Large intestine (tissue), 3 donors: ENCODE results near the gene BIN2. TPM values are rescaled to one million over a fixed set of nuclear protein-coding genes. Genes with fewer than 3 reads are reported as not detected.

Experiments
- DNase-seq, 2 donors: peaks; one replicate each; pipeline versions ENCODE4 v3.0.0 to v3.0.0-alpha.2; 2013
- H3K27ac ChIP-seq: one replicate; pipeline ENCODE4 v1.5.1; 2013; ENCODE audit warnings: low read length
- H3K27me3 ChIP-seq: 2 replicates; pipeline ENCODE4 v1.6.1; 2013; ENCODE audit warnings: low read length; ENCODE audit not compliant: control insufficient read depth, insufficient read depth
- H3K36me3 ChIP-seq: 2 replicates; pipeline ENCODE4 v1.6.1; 2013; ENCODE audit warnings: low read length; ENCODE audit not compliant: control insufficient read depth, insufficient read depth
- H3K4me1 ChIP-seq: one replicate; pipeline ENCODE4 v1.6.1; 2013; ENCODE audit warnings: low read length; ENCODE audit not compliant: control insufficient read depth, insufficient read depth
- H3K4me3 ChIP-seq: one replicate; pipeline ENCODE4 v1.5.1; 2013; ENCODE audit warnings: low read length
- H3K9me3 ChIP-seq: one replicate; pipeline ENCODE4 v1.6.1; 2013; ENCODE audit warnings: mild to moderate bottlenecking, low read depth, low read length, moderate library complexity; ENCODE audit not compliant: control insufficient read depth
- WGBS: methylation state at CpG from one replicate; pipeline ENCODE4 v1.1.5; 2013; ENCODE audit warnings: low lambda C conversion rate; ENCODE audit not compliant: insufficient coverage; 5-methylcytosine and 5-hydroxymethylcytosine counted together
- polyA plus RNA-seq: library from polyadenylated mRNA; unstranded; fragments of 120-200 nt; gene quantifications from one replicate; pipeline ENCODE4 v1.2.1, GENCODE V29; 2013

BIN2 gene
- polyA plus RNA-seq, 1 donor = 7.0 TPM

DNA sequence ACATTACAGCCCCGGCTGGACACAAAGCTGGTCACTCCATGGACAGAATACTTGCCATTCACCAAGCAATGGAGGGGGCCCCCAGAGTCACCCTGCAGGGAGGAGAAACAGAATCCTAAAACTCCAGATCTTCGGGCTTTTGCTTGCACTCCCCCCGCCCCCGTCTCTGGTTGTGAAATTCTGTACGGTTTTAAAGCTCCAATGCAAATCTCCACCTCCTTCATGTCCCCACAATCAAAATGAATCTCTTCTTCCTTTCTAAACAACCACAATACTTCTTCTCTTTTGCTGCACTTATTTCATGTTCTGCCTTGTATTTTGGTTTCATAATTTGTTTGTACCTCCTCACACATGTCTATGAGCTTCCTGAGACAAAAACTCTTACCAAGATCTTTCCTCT lies 5.8 kb upstream of the BIN2 start:
- no CpG with 5 or more reads among the region's 5 CpGs for WGBS
- peaks cover 2% of the 10 kb centered on the region for H3K4me1 ChIP-seq
- H3K27ac ChIP-seq = no peak overlapping the region
- no peaks in the 10 kb centered on the region for H3K36me3 ChIP-seq
- no peak overlapping the region for H3K4me3 ChIP-seq
- H3K9me3 ChIP-seq = no peaks in the 10 kb centered on the region
- DNase-seq = no peak
- no peaks in the 10 kb centered on the region for H3K27me3 ChIP-seq

DNA sequence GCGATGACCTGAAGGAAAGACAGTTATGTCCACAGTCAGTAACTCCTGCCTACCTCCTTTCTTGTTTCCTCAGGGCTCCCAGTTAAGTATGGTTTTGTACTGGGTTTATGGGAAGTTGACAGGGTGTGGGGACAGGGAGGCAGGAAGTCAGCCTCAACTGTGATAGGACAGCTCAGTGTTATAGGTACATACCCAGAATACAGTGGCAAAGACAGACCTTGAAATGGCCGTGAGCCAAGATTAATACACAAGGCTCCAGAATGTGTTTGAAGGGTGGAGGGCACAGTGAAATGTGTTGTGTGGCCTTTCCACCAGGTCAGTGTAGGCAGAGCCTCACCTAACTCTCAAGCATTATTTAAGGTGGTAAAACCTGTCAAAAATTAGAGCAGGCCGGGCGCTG lies 4.6 kb upstream of the BIN2 start:
- DNase-seq = no peak
- Histone ChIP-seq H3K27me3 (no peaks in the 10 kb centered on the region), H3K4me3 (no peak overlapping the region), H3K4me1 (no peaks in the 10 kb centered on the region), H3K9me3 (no peaks in the 10 kb centered on the region), H3K27ac (no peak overlapping the region), H3K36me3 (no peaks in the 10 kb centered on the region)
- WGBS = no CpG with 5 or more reads among the region's 4 CpGs

DNA sequence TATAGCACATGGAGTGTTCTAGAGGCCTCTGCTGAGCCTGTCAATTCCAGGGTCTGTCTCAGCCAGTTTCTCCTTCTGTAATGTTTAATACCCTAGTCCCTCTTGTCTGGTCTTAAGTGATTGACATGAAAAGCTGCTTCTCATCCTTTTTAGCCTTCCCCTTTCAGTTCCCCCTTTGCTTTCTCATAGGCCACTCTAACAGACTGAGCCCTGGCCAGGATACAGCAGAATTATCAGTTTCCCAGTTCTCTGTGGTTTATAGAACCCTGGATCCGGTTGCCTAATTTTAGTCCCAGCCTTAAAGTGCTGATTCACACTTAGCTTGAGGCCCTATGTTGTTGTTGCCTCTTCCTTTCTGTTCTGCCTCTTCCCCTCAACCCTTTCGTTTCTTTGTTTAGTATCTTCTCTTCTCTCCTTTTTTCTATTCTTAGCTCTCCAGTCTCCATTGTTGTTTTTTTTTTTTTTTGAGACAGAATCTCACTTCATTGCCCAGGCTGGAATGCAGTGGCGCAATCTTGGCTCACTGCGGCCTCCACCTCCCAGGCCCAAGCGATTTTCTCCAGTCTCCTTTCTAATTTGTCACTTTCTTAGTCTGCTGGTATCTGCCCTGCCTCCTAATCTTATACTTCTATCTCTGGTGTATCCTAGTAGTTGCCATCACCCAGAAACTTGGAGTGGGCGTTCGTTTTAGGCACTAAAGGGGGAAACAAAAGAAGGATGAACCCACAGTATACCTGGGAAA lies 2.9 kb upstream of the BIN2 start:
- no peak overlapping the region for H3K27ac ChIP-seq
- no peak overlapping the region for H3K4me3 ChIP-seq
- H3K27me3 ChIP-seq = no peaks in the 10 kb centered on the region
- no peak for DNase-seq
- H3K4me1 ChIP-seq = no peaks in the 10 kb centered on the region
- no peaks in the 10 kb centered on the region for H3K36me3 ChIP-seq
- H3K9me3 ChIP-seq = no peaks in the 10 kb centered on the region
- WGBS = 71% methylated on average over 1 of the region's 7 CpGs

DNA sequence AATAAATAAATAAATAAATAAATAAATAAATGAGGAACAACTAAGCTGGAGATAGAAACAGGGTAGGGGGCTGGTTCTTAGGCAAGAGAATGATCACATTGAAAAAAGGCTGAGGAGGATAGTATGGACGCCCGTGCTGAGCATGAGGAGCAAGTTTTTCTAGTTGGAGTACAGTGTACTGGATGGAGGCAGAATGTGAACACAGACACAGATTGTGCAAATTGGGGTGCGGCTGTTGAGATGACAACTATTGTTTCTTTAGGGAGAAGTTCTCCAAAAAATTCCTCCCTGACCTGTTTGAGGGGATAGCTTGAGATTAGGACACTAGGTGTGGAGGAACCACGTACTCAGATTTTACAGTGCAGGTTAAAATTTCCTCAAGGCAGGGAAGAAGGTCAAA lies 979 bp upstream of the BIN2 start:
- Histone ChIP-seq H3K9me3 (no peaks in the 10 kb centered on the region), H3K27me3 (no peaks in the 10 kb centered on the region), H3K27ac (no peak overlapping the region), H3K4me3 (no peak overlapping the region), H3K36me3 (no peaks in the 10 kb centered on the region), H3K4me1 (no peaks in the 10 kb centered on the region)
- DNase-seq = no peak
- no CpG with 5 or more reads among the region's 4 CpGs for WGBS

DNA sequence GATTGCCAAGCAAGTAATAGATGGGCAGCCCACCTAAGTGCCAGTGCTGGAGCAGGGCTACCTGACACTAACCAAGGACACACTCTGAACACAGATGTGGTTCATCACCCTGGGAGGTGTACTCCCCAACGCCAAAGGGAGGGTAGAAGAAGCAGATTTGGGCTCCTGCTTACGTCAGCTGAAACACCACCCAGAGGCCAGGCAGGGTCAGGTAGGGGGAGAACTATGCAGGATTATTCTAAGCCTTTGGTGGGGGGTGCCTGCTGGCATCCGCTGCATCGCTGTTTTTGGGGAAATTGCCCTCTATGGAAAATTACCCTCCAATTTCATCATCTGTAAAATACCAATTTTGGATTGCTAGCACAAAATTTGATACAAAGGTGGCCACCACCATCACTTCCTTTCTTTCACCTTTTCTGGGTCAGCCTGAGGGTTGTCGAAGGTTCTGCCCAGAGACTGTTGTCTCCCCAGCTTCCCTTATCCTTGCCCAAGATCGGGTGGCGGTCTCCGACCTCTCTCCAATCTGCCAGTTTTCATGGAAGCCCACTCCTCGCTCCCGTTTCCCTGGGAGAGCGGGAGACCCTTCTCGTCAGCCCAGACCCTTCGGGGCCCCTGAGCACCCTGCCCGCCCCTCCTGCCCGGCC lies 535 bp downstream of the BIN2 start:
- H3K4me1 ChIP-seq = no peaks in the 10 kb centered on the region
- H3K27ac ChIP-seq = no peak overlapping the region

DNA sequence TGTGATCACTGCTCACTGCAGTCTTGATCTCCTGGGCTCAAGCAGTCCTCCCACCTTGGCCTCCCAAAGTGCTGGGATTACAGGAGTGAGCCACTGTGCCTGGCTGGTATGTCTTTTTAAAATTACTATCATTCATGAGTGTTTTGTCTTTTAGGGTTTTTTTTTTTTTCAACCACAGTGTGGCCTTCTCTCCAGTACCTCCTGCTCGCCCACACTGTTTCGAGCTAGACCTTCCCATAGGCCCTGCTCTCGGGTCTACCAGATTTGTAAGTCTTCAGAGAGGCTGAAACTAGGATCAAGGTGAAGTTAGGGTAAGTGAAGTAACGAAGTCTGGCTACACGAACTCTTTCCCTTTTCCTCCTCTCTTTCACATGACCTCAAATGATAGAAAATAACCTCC lies 1.5 kb downstream of the BIN2 start:
- Histone ChIP-seq H3K4me1 (no peaks in the 10 kb centered on the region), H3K27ac (no peak overlapping the region)
- WGBS = no CpG with 5 or more reads among the region's 5 CpGs

More for the DNA sequence above, 535 bp downstream of the BIN2 start:
- H3K27me3 ChIP-seq = no peaks in the 10 kb centered on the region
- WGBS = 100% methylated on average over 1 of the region's 15 CpGs
- no peaks in the 10 kb centered on the region for H3K36me3 ChIP-seq
- H3K9me3 ChIP-seq = no peaks in the 10 kb centered on the region
- peak overlapping the region; percentile 21 for H3K4me3 ChIP-seq
- DNase-seq = no peak

DNA sequence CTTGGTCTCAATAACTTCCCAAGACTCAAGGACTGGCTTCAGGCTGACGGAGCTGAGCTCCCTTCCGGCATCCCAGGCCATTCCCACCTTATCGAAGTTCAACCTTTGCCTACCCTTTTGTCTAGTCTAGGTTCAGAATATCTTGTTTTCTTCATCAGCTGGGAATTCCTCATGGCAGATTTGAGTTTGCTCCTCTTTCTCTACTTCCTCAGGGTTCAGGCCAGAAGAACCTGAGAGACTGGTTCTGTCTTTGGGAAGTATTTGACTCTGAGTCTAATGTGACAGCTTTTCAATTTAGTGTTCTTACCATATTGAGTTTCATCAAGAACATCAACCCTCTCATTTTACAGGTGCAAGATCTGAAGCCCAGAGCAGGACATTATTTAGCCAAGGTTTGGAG lies 2.1 kb downstream of the BIN2 start:
- no CpG with 5 or more reads among the region's 3 CpGs for WGBS
- Histone ChIP-seq H3K36me3 (no peaks in the 10 kb centered on the region), H3K27me3 (no peaks in the 10 kb centered on the region), H3K4me1 (no peaks in the 10 kb centered on the region), H3K4me3 (no peak overlapping the region), H3K27ac (no peak overlapping the region), H3K9me3 (no peaks in the 10 kb centered on the region)
- no peak for DNase-seq

More for the DNA sequence above, 1.5 kb downstream of the BIN2 start:
- H3K27me3 ChIP-seq = no peaks in the 10 kb centered on the region
- no peak for DNase-seq
- H3K4me3 ChIP-seq = no peak overlapping the region
- H3K9me3 ChIP-seq = no peaks in the 10 kb centered on the region
- no peaks in the 10 kb centered on the region for H3K36me3 ChIP-seq

DNA sequence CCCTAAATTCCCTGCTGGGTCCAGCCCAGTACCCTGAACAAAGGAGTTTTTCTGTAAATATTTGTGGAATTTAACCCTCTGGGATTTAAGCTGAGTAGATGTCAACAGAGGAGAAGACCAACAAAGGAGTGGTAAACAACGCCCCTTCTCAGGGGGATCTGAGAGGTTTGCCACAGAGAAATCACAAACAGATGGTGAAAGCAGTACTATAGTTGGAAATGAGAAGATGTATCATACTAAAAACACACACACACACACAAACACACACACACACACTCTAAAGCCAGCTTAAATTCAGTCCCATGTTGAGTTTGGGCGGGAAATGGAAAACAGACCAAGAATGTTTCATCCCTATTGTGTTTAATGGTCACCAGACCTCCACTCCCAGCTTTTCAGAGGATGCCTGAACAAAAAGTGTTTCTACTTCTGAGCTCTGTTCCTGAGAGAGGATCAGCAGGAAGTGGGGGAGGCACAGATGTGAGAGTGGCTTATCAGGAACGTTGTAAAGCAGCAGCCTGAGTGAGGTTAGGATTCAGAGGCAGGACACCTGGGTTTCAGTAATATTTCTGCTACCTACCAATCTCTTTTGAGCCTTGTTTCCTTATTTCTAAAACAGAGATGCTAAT lies 3.2 kb downstream of the BIN2 start:
- H3K4me3 ChIP-seq = no peak overlapping the region
- H3K4me1 ChIP-seq = no peaks in the 10 kb centered on the region
- H3K27me3 ChIP-seq = no peaks in the 10 kb centered on the region
- no peak overlapping the region for H3K27ac ChIP-seq
- peak in 1 of 2 donors; percentile 32 for DNase-seq
- no peaks in the 10 kb centered on the region for H3K9me3 ChIP-seq
- no peaks in the 10 kb centered on the region for H3K36me3 ChIP-seq
- WGBS = 60% methylated on average over 1 of the region's 3 CpGs

DNA sequence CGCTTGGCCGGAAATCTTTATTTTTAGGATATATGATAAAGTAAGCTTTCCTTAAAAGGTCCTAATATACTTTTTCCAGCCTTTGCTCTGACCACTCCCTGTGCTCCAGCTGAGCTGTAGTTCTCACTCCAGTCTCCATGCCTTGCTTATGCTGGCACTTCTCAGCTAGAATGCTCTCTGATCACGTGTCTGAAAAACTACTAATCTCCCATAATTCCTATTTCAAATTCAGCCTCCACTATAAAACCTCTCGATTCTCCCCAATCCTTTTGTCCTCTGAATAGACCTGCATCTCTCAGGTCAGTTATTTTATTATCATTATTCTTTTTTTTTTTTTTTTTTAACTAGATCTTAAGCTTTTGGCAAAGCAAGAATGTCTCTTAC lies 3.7 kb downstream of the BIN2 start:
- Histone ChIP-seq H3K27me3 (no peaks in the 10 kb centered on the region), H3K9me3 (no peaks in the 10 kb centered on the region), H3K4me3 (no peak overlapping the region), H3K27ac (no peak overlapping the region), H3K4me1 (no peaks in the 10 kb centered on the region), H3K36me3 (no peaks in the 10 kb centered on the region)
- WGBS = no CpG with 5 or more reads among the region's 4 CpGs
- no peak for DNase-seq

DNA sequence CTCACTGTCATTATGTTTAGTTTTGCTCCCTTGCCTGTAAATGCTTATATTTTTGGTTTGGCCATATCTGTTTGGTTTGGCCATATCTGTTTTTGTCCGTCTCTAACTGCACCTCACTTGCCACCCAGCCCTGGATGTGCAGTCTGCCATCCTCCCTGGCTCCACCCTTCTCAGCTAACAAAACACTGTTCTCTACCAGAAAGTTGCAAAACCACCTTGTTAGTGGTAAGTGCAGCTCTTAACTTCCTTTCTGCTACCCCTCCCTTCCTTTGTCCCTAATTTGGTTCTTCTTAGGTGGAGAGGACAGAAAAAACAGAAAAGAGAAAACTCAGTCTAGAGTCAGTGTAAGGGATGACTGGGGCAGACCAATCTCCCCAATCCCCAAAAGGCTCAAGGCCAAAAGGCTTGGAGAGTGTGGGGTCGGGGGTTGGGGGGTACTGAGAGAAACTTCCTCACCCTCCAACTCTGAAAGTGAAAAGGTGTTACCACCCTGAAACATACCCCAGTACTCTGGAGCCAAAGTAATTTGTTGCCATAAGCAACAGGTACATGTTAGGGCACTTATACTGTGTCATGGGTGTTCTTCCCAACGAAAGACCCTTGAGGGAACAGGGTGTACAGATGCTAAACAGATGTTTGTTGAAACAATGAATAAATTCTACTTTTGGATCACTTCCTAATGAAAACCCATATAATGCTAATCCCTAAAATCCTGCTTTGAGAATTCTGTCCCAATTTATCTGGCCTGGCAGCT lies 5.0 kb downstream of the BIN2 start:
- Histone ChIP-seq H3K4me3 (no peak overlapping the region), H3K27ac (no peak overlapping the region), H3K27me3 (no peaks in the 10 kb centered on the region), H3K9me3 (no peaks in the 10 kb centered on the region), H3K4me1 (no peaks in the 10 kb centered on the region), H3K36me3 (no peaks in the 10 kb centered on the region)
- no peak for DNase-seq
- WGBS = no CpG with 5 or more reads among the region's 3 CpGs
